Measurements from ENCODE around the gene NKAIN2. TPM values are rescaled to one million over a fixed set of nuclear protein-coding genes. Genes with fewer than 3 reads are reported as not detected.

NKAIN2 gene
- total RNA-seq, 4 donors from 2014 or later: 0.31 to 0.58 (median 0.39) TPM; not detected in 1

- peak overlapping the region in 2 of 4 donors; percentile 19 to 31 for H3K4me3 ChIP-seq
- peak overlapping the region; percentile 52 to 84 (median 60) for H3K27ac ChIP-seq
- DNase-seq (peak in 1 of 2 donors; percentile 17), ATAC-seq (peak; percentile 71 to 92)
- no peak for TF ChIP-seq POLR2A (IDR thresholded peaks at IDR 0.05)
- TF ChIP-seq CTCF (IDR thresholded peaks at IDR 0.05 in 4 of 5, conservative IDR thresholded peaks at IDR 0.05 in 1 of 5): no peak
- peaks cover 0 to 3% (median 0%) of the 10 kb centered on the region in 3 donors for H3K9me3 ChIP-seq
- H3K36me3 ChIP-seq: no peaks in the 10 kb centered on the region
- in situ Hi-C loops (cut with MboI; ENCODE audit: low sequenced_read_pairs in 4 of 4) (no loop called here), intact Hi-C loops (cut with DNase I; ENCODE audit: low total_unique reads) (no loop called here)
- no peaks in the 10 kb centered on the region for H3K27me3 ChIP-seq
- peaks cover 11 to 18% of the 10 kb centered on the region in 2 donors for H3K4me1 ChIP-seq
These were observed 263.4 kb downstream of the NKAIN2 start for GRCh38 chr6:124066946-124067552.

GRCh38 chr6:124069230-124069950 lies 265.7 kb downstream of the NKAIN2 start:
- Histone ChIP-seq H3K27ac (peak overlapping the region in 1 of 4 donors; percentile 84), H3K4me3 (no peak overlapping the region), H3K9me3 (peaks cover 0 to 3% (median 0%) of the 10 kb centered on the region in 3 donors), H3K36me3 (no peaks in the 10 kb centered on the region), H3K27me3 (no peaks in the 10 kb centered on the region), H3K4me1 (peaks cover 15 to 28% of the 10 kb centered on the region in 2 donors)
- DNase-seq: no peak
- ATAC-seq: no peak
- TF ChIP-seq POLR2A (IDR thresholded peaks at IDR 0.05) (no peak), CTCF (IDR thresholded peaks at IDR 0.05 in 4 of 5, conservative IDR thresholded peaks at IDR 0.05 in 1 of 5) (no peak)
- intact Hi-C loops (cut with DNase I; ENCODE audit: low total_unique reads): no loop called here
- in situ Hi-C loops (cut with MboI; ENCODE audit: low sequenced_read_pairs in 4 of 4): no loop called here

- H3K4me1 ChIP-seq: peaks cover 19 to 51% of the 10 kb centered on the region in 2 donors
- TF ChIP-seq CTCF (IDR thresholded peaks at IDR 0.05 in 4 of 5, conservative IDR thresholded peaks at IDR 0.05 in 1 of 5): no peak
- no peak for TF ChIP-seq POLR2A (IDR thresholded peaks at IDR 0.05)
- ATAC-seq (no peak), DNase-seq (no peak)
- peaks cover 0 to 3% (median 0%) of the 10 kb centered on the region in 3 donors for H3K9me3 ChIP-seq
- H3K36me3 ChIP-seq: no peaks in the 10 kb centered on the region
- intact Hi-C loops (cut with DNase I; ENCODE audit: low total_unique reads): no loop called here
- H3K27ac ChIP-seq: peak overlapping the region in 3 of 4 donors; percentile 74 to 84 (median 75)
- no peaks in the 10 kb centered on the region for H3K27me3 ChIP-seq
- in situ Hi-C loops (cut with MboI; ENCODE audit: low sequenced_read_pairs in 4 of 4): no loop called here
- no peak overlapping the region for H3K4me3 ChIP-seq
These were observed 269.4 kb downstream of the NKAIN2 start for GRCh38 chr6:124073021-124073420.

GRCh38 chr6:124073820-124074587 lies 270.3 kb downstream of the NKAIN2 start:
- H3K27me3 ChIP-seq: no peaks in the 10 kb centered on the region
- ATAC-seq (peak; percentile 79 to 93), DNase-seq (peak in 1 of 2 donors; percentile 39)
- H3K4me1 ChIP-seq: peaks cover 22 to 57% of the 10 kb centered on the region in 2 donors
- no peaks in the 10 kb centered on the region for H3K36me3 ChIP-seq
- peaks cover 0 to 3% (median 0%) of the 10 kb centered on the region in 3 donors for H3K9me3 ChIP-seq
- peak overlapping the region; percentile 47 to 84 (median 74) for H3K27ac ChIP-seq
- intact Hi-C loops (cut with DNase I; ENCODE audit: low total_unique reads): no loop called here
- H3K4me3 ChIP-seq: peak overlapping the region in 3 of 4 donors; percentile 2 to 15 (median 14)
- in situ Hi-C loops (cut with MboI; ENCODE audit: low sequenced_read_pairs in 4 of 4): no loop called here
- TF ChIP-seq POLR2A (IDR thresholded peaks at IDR 0.05): no peak
- no peak for TF ChIP-seq CTCF (IDR thresholded peaks at IDR 0.05 in 4 of 5, conservative IDR thresholded peaks at IDR 0.05 in 1 of 5)
